GM18858 (cell line): Measurements from ENCODE around the gene SLC43A2.
"Not testable (repeated sequence)": the region's sequence is repeated elsewhere in the genome, so short reads cannot be mapped to it uniquely, and the experiment has no call there.

Experiments
- ATAC-seq: cut with Tn5 transposase; IDR thresholded peaks from one replicate; pipeline ENCODE4 v1.9.1; 2021; ENCODE audit not compliant: unreplicated experiment

SLC43A2 gene

GRCh38 chr17:1563786-1564613, 64.6 kb downstream of the SLC43A2 start:
- ATAC-seq, result no peak

- not testable (repeated sequence) for ATAC-seq
Observed at GRCh38 chr17:1563471-1563785, 65.2 kb downstream of the SLC43A2 start.

- peak; percentile 24 for ATAC-seq
Observed at GRCh38 chr17:1562176-1562643, 66.4 kb downstream of the SLC43A2 start.

GRCh38 chr17:1561420-1562175, 67.0 kb downstream of the SLC43A2 start:
- no peak for ATAC-seq

GRCh38 chr17:1560858-1561355, 67.7 kb downstream of the SLC43A2 start:
- no peak for ATAC-seq

GRCh38 chr17:1560101-1560857, 68.4 kb downstream of the SLC43A2 start:
- no peak for ATAC-seq

GRCh38 chr17:1559047-1560043, 69.3 kb downstream of the SLC43A2 start:
- no peak for ATAC-seq

GRCh38 chr17:1558401-1558800, 70.2 kb downstream of the SLC43A2 start:
- no peak for ATAC-seq

- no peak for ATAC-seq
Observed at GRCh38 chr17:1557355-1558095, 71.1 kb downstream of the SLC43A2 start.

- no peak for ATAC-seq
Observed at GRCh38 chr17:1555651-1556471, 72.8 kb downstream of the SLC43A2 start.

GRCh38 chr17:1554751-1555540, 73.7 kb downstream of the SLC43A2 start:
- no peak for ATAC-seq

- ATAC-seq, result no peak
Observed at GRCh38 chr17:1553354-1554266, 75.0 kb downstream of the SLC43A2 start.

- ATAC-seq, result no peak
Observed at GRCh38 chr17:1552932-1553331, 75.7 kb downstream of the SLC43A2 start.

GRCh38 chr17:1551741-1552140, 76.9 kb downstream of the SLC43A2 start:
- no peak for ATAC-seq

- no peak for ATAC-seq
Observed at GRCh38 chr17:1548032-1548431, 80.6 kb downstream of the SLC43A2 start.

GRCh38 chr17:1546292-1546922, 82.2 kb downstream of the SLC43A2 start:
- ATAC-seq, result no peak
